Vagina (tissue), 2 donors: ENCODE measurements around the gene AMMECR1. TPM values are rescaled to one million over a fixed set of nuclear protein-coding genes. Genes with fewer than 3 reads are reported as not detected.

Source experiments
- DNase-seq, 2 donors: peaks; one replicate each; pipeline ENCODE4 v3.0.0-alpha.2; 2017; ENCODE audit errors: extremely low spot score in 2 of 2
- H3K27ac ChIP-seq: fragments of 200-600 bp; sonication (generic); one replicate; pipeline ENCODE4 v1.5.1; 2019
- H3K27me3 ChIP-seq: fragments of 200-600 bp; sonication (generic); one replicate; pipeline ENCODE4 v1.5.1; 2019
- H3K36me3 ChIP-seq, 2 donors: fragments of 200-600 bp; sonication (generic); one replicate each; pipeline ENCODE4 v1.5.1; 2017 to 2019
- H3K4me1 ChIP-seq: fragments of 200-600 bp; sonication (generic); one replicate; pipeline ENCODE4 v1.5.1; 2019
- H3K4me3 ChIP-seq, 2 donors: fragments of 200-600 bp; sonication (generic); 1 replicate in 1 of 2; 2 replicates in 1 of 2; pipeline ENCODE4 v1.5.1; 2016 to 2019
- H3K9me3 ChIP-seq: fragments of 200-600 bp; sonication (generic); one replicate; pipeline ENCODE4 v1.5.1; 2019
- CTCF ChIP-seq, 3 experiments: fragments of 450-650 bp in 2 of 3; fragments of 200-600 bp in 1 of 3; sonication (generic) in 1 of 3; IDR thresholded peaks; one replicate each; pipeline ENCODE4 v1.5.1; 2017 to 2019; ENCODE audit warnings: antibody characterized with exemption in 3 of 3, mild to moderate bottlenecking in 2 of 3, moderate library complexity in 2 of 3
- POLR2A ChIP-seq, 2 donors: fragments of 450-650 bp; IDR thresholded peaks; one replicate each; pipeline ENCODE4 v1.6.1; 2017; ENCODE audit warnings: antibody characterized with exemption in 2 of 2, mild to moderate bottlenecking in 2 of 2, moderate library complexity in 2 of 2
- POLR2AphosphoS5 ChIP-seq, 2 donors: sonication (generic); formaldehyde crosslinking; IDR thresholded peaks; one replicate each; pipeline ENCODE4 v1.9.0; 2017; ENCODE audit warnings: antibody characterized with exemption in 2 of 2, mild to moderate bottlenecking in 2 of 2, low read depth in 1 of 2; ENCODE audit not compliant: insufficient read depth in 1 of 2
- intact Hi-C: fragments of 100-400 bp; cut with DNase I; formaldehyde crosslinking; loops from one replicate; pipeline ENCODE4 v1.15.1; 2023
- total RNA-seq: library from RNA; depleted of rRNA; stranded (reverse); fragments of >200 nt; gene quantifications from one replicate; pipeline ENCODE4 v1.2.3, GENCODE V29; 2016

Gene AMMECR1
- total RNA-seq, 1 donor from 2014 or later: 8.1 TPM

- no peaks in the 10 kb centered on the region for H3K27me3 ChIP-seq
- no peak overlapping the region for H3K27ac ChIP-seq
- no peak for TF ChIP-seq POLR2AphosphoS5 (IDR thresholded peaks at IDR 0.05; ENCODE audit: insufficient read depth in 1 of 2, low read depth in 1 of 2)
- TF ChIP-seq CTCF (IDR thresholded peaks at IDR 0.05): no peak
- no peak for TF ChIP-seq POLR2A (IDR thresholded peaks at IDR 0.05)
- DNase-seq: no peak
- H3K4me3 ChIP-seq: no peak overlapping the region
- intact Hi-C loops: no loop called here
- H3K36me3 ChIP-seq: no peaks in the 10 kb centered on the region
- peaks cover 7% of the 10 kb centered on the region for H3K4me1 ChIP-seq
- no peaks in the 10 kb centered on the region for H3K9me3 ChIP-seq
Observed at GRCh38 chrX:110224926-110225617, 92.8 kb downstream of the AMMECR1 start.

- DNase-seq: no peak
- H3K27ac ChIP-seq: no peak overlapping the region
- intact Hi-C loops: no loop called here
- H3K27me3 ChIP-seq: no peaks in the 10 kb centered on the region
- H3K4me1 ChIP-seq: peaks cover 3% of the 10 kb centered on the region
- H3K4me3 ChIP-seq: no peak overlapping the region
- no peaks in the 10 kb centered on the region for H3K9me3 ChIP-seq
- TF ChIP-seq POLR2AphosphoS5 (IDR thresholded peaks at IDR 0.05; ENCODE audit: insufficient read depth in 1 of 2, low read depth in 1 of 2) (no peak), CTCF (IDR thresholded peaks at IDR 0.05) (no peak), POLR2A (IDR thresholded peaks at IDR 0.05) (no peak)
- no peaks in the 10 kb centered on the region for H3K36me3 ChIP-seq
Observed at GRCh38 chrX:110222497-110223257, 95.2 kb downstream of the AMMECR1 start.

- Histone ChIP-seq H3K27me3 (no peaks in the 10 kb centered on the region), H3K27ac (no peak overlapping the region), H3K9me3 (no peaks in the 10 kb centered on the region), H3K4me3 (no peak overlapping the region), H3K36me3 (no peaks in the 10 kb centered on the region), H3K4me1 (no peaks in the 10 kb centered on the region)
- DNase-seq: no peak
- TF ChIP-seq POLR2A (IDR thresholded peaks at IDR 0.05): no peak
- TF ChIP-seq CTCF (IDR thresholded peaks at IDR 0.05): no peak
- no peak for TF ChIP-seq POLR2AphosphoS5 (IDR thresholded peaks at IDR 0.05; ENCODE audit: insufficient read depth in 1 of 2, low read depth in 1 of 2)
- intact Hi-C loops: no loop called here
Observed at GRCh38 chrX:110219920-110220319, 98.0 kb downstream of the AMMECR1 start.

- no peaks in the 10 kb centered on the region for H3K27me3 ChIP-seq
- TF ChIP-seq POLR2A (IDR thresholded peaks at IDR 0.05) (no peak), POLR2AphosphoS5 (IDR thresholded peaks at IDR 0.05; ENCODE audit: insufficient read depth in 1 of 2, low read depth in 1 of 2) (no peak), CTCF (IDR thresholded peaks at IDR 0.05) (no peak)
- no peak overlapping the region for H3K27ac ChIP-seq
- no peaks in the 10 kb centered on the region for H3K9me3 ChIP-seq
- intact Hi-C loops: no loop called here
- DNase-seq: no peak
- H3K4me3 ChIP-seq: no peak overlapping the region
- no peaks in the 10 kb centered on the region for H3K4me1 ChIP-seq
- H3K36me3 ChIP-seq: no peaks in the 10 kb centered on the region
Observed at GRCh38 chrX:110218591-110218990, 99.3 kb downstream of the AMMECR1 start.

- no peak for DNase-seq
- Histone ChIP-seq H3K27ac (no peak overlapping the region), H3K36me3 (no peaks in the 10 kb centered on the region), H3K9me3 (no peaks in the 10 kb centered on the region), H3K4me1 (no peaks in the 10 kb centered on the region), H3K27me3 (no peaks in the 10 kb centered on the region), H3K4me3 (no peak overlapping the region)
- intact Hi-C loops: no loop called here
- TF ChIP-seq POLR2AphosphoS5 (IDR thresholded peaks at IDR 0.05; ENCODE audit: insufficient read depth in 1 of 2, low read depth in 1 of 2): no peak
- no peak for TF ChIP-seq CTCF (IDR thresholded peaks at IDR 0.05)
- TF ChIP-seq POLR2A (IDR thresholded peaks at IDR 0.05): no peak
Observed at GRCh38 chrX:110216027-110216426, 101.9 kb downstream of the AMMECR1 start.
